GM19324 (cell line): ENCODE results near the gene TIFAB.

Experiments used
- ATAC-seq: cut with Tn5 transposase; IDR thresholded peaks from one replicate; pipeline ENCODE4 v1.9.1; 2021; ENCODE audit warnings: mild to moderate bottlenecking, moderate library complexity; ENCODE audit not compliant: unreplicated experiment, low FRiP score

Gene TIFAB

DNA sequence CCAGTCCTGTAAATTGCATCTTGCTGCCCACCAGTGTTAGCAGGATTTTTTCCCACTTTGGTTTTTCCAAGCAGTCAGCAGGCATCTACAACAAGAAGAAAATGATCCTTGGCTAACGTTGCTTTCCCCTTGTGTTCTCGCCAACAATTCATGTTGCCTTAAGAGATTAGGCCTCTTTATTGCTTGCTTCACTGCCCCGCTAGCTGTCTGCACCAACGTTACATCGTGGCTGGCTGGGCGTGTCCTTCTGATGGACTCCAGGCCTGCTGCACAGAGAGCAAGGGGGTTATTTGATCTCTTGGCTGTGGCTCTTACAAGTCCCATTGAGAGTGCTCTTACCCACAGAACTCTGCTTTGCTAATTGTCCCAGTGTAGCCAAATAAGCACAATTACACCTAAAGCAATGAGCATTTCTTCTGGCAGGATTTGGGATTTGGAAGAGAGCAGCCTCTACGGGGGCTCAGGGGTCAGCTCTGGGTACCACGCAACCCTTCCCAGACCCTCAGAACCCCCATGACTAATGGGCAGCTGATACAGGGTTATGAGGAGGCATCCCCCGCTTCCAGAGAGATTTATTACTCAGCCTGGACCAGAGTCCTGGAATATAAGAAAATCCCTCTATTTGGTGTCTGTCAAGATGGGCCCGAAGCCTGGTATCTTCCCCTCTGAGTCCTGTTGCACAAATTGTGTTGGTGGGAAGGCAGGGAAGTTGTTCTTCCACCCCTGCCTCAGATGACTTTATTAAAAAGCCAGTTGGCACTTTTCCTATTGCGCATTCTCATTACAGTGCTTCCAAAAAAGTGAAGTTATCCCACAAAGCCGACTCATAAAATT lies 22.6 kb downstream of the TIFAB start:
- no peak for ATAC-seq

DNA sequence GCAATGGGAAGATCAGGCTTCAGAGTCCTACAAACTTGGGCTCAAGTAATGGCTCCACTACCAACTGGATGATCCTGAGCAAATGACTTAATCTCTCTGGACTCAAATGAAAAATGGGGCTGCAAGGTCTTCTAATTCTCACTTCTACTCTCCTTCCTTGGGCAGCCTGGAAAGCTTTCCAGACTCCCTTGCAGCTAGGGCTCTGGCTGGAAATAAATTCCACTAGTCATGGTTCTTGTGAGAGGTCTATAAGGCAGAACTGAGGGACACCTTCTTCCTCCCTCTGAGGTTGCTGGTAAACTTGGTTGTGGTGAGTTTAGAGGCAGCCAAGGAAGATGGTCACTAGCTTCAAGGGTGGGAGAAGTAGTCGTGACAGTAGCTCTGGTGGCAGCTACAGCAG lies 23.6 kb downstream of the TIFAB start:
- ATAC-seq: no peak

DNA sequence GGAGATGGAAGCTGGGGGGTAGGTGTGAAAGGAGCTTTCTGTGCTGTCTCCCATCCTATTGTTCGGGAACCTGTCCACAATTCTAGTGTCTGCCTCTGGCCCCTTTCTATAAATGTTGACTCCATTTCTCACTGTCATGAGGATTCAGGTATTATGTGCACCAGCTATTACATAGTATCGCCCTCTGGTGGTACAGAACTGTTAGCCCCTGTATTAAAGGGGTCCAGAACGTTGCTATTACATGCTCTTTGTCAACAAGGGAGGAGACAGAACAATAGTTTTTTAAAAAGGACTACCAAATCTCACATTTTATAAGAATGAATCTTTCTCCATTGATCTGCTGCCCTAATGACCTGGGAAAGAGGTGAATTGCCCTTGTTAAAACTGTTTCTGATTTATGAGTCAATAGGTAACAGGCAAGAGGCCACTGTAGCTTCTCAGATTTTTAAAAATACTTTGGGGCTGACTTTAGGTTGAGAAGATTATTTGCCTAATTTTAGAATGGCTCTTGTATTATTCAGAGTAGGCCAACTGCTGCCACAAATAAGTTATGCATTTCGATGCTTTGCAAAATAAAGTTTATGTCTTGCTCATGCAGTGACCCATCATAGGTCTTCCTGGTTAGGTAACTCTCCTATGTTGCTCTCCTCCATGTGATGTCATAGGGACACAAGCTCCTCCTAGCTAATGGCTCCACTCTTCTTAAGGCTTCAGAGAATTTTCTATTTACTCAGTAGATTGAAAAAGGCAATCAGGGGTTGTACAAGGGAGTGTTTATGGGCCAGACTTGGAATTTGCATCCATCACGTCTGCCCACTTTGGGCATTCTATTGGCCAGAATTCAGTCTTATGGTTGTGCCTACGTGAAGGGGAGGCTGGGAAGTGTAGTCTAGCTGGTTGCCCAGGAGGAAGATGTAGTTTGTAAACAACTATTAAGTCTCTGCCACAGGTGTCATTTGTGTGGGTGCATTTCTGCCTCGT lies 25.8 kb downstream of the TIFAB start:
- peak; percentile 68 for ATAC-seq

DNA sequence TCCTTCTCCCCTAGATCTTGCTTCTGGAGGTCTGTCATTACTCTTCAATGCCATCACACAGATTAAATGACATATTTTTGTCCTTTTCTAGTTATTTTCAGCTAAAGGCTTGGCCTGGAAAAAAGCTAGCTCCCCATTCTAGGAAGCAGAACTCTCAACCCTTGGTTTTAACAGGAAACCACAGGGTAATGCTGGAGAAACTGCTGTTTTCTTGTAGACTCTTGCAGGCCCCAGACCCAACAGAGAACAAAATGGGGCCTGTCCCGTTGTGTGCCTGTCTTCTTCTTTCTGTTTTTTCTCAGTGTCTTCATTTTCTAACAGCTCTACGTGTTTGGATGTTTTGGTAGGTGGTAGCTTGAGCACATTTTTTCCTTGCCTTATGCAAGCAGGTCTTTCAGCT lies 26.5 kb downstream of the TIFAB start:
- no peak for ATAC-seq

DNA sequence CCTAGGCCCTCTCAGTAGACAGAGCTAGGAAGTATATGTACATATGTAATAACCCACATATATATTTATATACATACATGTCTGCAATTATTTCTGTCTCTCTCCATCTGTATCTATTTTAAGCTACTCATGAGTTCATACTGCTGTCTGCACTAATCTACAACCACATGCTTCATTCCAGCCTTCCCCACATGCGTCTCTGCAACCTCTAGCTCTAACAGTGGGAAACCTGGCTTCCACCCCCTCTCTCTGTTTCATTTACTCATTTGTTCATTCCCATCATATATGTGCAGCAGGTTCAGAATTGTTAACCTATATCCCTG lies 28.3 kb downstream of the TIFAB start:
- ATAC-seq: no peak

DNA sequence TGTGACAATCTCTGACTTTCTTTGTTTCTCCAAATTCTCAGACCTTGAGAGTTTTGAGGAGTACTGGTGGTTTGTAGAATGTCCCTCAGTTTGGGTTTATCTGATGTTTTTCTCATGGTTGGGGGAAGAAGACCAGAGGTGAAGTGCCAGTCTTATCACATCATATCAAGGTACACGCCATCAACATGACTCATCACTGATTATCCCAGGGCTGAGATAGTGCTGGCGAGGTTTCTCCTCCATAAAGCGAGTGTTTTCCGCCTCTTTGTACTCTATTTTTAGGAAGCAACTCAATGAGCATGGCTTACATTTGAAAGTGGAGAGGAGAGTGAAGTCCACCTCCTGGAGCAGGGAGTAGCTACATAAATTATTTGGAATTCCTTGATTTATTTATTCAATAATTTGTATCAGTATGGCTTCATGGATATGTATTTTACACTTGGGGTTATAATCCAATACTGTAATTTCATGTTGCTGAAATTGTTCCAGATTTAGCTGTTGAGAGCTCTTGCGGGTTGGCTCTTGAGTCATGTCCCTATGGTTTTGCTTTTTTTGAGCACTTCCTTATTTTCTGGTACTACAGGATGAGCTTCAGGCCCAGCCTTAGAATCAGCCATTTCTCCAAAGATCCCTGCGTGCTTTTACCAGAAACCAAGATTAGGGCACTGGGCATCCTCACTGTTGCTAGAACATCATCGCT lies 28.9 kb downstream of the TIFAB start:
- ATAC-seq: no peak

DNA sequence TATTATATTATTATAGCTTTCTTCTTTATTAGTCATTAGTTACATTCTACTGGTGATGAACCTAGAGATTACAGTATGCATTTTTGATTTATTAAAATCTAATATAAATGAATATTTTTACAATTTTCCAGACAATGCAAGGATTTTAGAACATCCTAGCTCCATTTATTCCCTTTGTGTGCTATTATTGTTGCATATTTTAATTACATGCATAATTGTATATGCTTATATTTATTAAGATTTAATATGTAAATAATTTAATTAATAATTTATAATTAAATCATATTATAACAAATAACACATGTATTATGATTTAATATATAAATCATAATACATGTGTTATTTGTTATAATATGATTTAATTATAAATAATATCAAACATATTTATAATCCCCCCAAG lies 29.7 kb downstream of the TIFAB start:
- ATAC-seq: no peak

DNA sequence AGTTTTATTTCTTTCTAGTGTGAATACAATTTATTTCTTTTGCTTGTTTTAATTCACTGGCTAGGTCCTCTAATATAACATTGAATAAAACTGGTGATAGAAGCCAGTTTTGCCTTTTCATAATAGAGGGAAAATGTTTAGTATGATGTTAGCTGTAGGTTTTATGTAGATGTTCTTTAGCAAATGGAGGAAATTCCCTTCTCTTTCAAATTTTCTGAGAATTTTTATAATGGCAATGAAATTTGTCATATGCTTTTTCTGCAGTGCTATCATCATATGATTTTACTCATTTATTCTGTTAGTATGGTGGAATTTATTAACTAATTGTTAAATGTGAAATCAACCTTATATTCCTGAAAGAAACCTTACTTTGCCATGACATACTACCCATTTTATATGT lies 35.1 kb downstream of the TIFAB start:
- no peak for ATAC-seq

DNA sequence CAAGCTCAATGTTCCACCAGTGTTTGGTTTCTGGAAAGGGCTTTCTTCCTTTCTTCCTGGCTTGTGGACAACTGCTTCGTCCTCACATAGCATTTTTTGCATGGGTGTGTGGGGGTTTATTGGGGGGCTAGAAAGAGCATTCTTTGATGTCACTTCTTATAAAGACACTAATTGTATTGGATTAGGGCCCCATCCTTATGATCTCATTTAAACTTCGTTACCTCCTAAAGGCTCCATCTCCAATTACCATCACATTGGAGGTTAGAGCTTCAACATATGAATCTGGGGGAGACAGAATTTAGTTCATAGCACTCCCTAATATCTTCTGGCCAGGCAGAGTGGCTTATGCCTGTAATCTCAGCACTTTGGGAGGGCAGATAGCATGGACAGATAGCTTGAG lies 47.1 kb downstream of the TIFAB start:
- no peak for ATAC-seq

DNA sequence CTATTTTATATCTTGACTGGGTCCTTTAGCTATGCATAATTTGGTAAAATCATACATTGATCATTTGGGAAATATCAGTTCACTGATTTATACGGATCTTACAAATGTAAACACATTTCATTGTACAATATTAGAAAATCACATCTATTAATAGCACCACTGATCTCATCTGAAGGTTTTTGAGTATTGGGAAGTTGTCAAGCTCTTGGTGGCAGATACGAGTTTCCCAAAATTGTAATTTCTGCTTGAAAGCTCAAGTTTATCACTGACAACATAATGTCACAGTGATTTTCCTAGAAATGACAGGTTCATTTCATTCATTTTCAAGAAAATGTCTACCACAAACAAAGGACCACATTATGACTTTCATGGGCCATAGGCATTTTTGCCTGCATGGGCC lies 50.1 kb downstream of the TIFAB start:
- ATAC-seq: no peak

DNA sequence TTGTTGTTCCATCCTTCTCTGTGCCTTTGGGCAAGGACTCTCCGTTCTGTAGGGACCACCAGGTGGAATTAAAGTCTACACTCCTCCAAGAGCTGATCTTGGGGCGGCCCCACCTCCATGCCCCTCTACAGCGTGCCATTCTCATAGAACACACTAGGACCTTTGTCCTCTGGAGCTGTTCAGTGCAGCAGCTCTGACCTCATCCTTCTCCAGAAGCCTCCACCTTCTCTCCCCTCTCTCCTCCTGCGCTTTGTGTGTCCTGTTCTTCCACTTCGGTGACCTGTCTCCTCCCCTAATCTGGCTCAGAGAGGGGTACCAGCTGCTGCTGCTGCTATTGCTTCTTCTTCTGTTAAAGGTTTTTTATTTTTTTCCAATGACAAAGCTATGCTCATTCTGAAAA lies 51.3 kb downstream of the TIFAB start:
- no peak for ATAC-seq

DNA sequence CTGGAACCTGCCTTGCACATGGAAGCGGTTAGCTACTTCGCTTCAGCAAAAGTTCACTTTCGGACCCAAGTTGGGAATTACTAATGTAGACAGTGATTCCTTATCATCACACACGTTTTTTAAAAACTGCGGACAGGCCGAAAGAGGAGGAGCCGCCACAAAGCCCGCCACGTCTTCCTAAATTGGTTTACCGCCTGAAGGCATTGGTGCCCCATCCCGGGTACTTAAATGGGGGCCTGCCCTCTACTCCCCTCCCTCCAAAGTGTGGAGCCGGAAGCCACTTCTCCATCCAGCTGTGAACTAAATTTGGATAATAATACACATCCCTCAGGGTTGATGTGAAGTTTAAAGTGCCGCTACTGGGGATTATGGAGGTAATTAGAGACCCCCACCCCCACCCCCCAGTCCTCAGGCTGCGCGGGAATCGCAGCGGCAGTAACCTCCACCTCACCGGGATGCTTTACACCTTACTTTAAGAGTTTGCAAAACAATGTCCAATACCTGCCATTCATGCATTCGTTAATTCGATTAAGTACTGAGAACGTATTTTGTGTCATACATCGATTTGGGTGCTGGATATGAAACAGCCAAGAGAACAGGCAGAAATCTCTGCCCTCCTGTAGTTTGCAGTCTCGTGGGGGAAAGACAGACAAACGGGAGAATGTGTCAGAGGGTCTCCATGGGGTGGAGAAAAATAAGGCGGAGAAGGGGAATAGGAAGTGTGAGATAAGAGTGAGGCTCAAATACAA lies 52.2 kb downstream of the TIFAB start:
- no peak for ATAC-seq

DNA sequence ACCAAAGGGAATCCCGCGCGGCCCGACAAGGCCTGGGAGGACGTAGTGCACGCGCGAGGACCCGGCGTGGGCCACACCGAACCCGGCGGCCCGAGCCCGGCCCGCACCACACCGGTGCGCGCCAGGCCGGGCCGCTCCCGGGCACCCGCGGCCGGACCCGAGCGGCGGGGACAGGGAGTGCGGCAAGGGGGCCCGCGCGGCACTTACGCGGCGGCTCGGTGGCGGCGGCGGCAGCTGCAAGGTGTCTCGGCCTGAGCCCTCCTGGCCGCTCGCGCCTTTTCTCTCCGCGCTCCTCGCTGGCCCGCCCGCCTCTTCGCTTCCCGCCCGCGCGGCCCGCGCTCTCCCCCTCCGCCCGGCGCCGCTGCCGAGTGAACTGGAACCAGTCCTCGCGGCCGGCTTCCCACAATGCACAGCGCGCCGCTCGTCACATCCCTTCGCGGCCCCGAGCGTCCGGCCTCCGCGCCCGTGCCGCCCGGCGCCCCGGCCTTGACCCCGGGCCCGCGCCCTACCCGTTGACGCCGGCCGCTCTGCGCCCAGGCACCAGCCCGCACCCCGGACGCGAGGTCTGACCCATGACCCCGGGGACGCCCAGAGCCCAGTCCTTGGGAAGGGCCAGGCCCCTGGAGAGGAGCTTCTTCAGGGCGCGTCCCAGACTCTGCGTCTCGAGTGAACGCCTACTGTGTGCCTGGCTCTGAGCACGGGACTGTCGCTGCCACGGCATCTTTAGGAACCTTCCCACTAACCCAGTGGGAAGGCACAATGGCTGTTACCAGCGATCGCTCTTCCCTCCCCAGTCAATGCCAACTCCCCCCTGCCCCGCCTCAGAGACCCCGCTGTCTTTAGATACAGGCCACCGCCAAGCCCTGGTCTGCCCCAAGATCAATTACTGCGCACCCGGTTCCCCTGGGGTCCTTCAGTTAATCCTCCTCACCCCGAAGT lies 53.0 kb downstream of the TIFAB start, which contains the start of gene MACROH2A1:
Gene MACROH2A1, minus strand, starts transcription at position 377 of the 939 bp plus-strand sequence. CDS start 10,138 bp downstream, outside the sequence.
- ATAC-seq: peak; percentile 80

DNA sequence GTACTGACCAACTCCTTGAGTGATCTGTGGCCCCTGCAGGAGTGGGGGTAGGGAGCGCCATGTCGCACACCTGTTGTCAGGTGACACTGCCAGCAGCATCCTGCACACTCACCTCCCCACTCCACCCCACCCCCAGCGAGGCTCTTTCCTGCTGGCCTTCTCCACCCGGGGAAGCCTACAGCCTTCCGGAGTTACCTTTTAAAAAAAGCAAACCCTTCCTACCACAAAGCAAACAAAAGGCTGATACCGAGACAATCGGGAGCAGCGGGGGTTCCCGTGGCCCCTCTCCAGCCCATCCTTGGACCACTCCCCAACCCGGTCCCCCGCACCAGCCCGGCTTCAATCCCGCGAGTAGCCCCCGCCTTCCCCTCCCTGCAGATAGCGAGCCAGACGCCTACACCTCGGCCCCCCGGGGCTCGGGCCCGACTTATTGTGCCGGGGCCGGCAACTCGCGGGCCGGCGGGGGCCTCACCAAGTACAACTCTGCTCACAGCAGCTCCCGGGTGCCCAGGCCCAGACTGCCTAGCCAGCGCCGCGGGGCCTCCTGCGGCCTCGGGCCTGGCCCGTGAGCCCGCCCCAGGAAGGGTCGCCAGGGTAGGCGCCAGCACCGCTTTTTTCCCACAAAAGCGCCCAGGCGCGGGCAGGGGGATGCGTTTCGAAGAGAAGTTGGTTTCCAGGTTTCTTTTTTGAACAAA lies 53.8 kb downstream of the TIFAB start:
- ATAC-seq: peak; percentile 41
